ENCODE measurements around the gene AMPH. TPM values are rescaled to one million over a fixed set of nuclear protein-coding genes. Genes with fewer than 3 reads are reported as not detected.

AMPH gene
- total RNA-seq, 1 donor from 2014 or later = not detected

GRCh38 chr7:38658921-38659320 lies 27.7 kb upstream of the AMPH start:
- H3K36me3 Mint-ChIP-seq (ENCODE audit: low read depth) = no peaks in the 10 kb centered on the region
- H3K9me3 Mint-ChIP-seq = no peaks in the 10 kb centered on the region
- no peak for DNase-seq
- intact Hi-C loops (cut with micrococcal nuclease) = no loop called here
- no peak overlapping the region for H3K27ac Mint-ChIP-seq
- H3K4me3 Mint-ChIP-seq = no peak overlapping the region
- no peaks in the 10 kb centered on the region for H3K4me1 Mint-ChIP-seq
- H3K27me3 Mint-ChIP-seq = peaks cover 22% of the 10 kb centered on the region

- Mint-ChIP-seq H3K36me3 (ENCODE audit: low read depth) (no peaks in the 10 kb centered on the region), H3K27ac (no peak overlapping the region), H3K9me3 (no peaks in the 10 kb centered on the region), H3K4me1 (no peaks in the 10 kb centered on the region), H3K27me3 (peaks cover 14% of the 10 kb centered on the region), H3K4me3 (no peak overlapping the region)
- intact Hi-C loops (cut with micrococcal nuclease) = no loop called here
- no peak for DNase-seq
Observed at GRCh38 chr7:38656968-38657367, 25.8 kb upstream of the AMPH start.

DNA sequence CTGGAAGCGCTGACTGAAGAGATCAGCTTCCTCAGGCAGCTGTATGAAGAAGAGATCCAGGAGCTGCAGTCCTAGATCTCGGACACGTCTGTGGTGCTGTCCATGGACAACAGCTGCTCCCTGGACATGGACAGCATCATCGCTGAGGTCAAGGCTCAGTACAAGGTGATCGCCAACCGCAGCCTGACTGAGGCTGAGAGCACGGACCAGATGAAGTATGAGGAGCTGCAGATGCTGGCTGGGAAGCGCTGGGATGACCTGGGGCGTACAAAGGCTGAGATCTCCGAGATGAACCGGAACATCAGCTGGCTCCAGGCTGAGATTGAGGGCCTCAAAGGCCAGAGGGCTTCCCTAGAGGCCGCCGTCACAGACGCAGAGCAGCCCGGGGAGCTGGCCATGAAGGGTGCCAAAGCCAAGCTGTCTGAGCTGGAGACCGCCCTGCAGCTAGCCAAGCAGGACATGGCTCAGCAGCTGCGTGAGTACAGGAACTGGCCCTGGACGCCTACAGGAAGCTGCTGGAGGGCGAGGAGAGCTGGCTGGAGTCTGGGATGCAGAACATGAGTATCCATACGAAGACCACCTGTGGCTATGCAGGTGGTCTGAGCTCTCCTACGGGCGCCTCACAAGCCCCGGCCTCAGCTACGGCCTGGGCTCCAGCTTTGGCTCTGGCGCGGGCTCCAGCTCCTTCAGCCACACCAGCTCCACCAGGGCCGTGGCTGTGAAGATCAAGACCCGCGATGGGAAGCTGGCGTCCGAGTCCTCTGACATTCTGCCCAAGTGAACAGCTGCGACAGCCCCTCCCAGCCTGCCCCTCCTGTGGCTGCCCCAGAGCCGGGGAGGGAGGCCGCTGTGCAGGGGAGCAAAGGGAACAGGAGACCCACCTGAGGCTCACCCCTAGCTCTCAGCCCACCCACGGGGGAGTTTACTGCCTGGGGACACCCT lies 24.9 kb upstream of the AMPH start:
- Mint-ChIP-seq H3K27me3 (peaks cover 14% of the 10 kb centered on the region), H3K9me3 (no peaks in the 10 kb centered on the region), H3K27ac (no peak overlapping the region), H3K4me3 (no peak overlapping the region), H3K4me1 (no peaks in the 10 kb centered on the region), H3K36me3 (ENCODE audit: low read depth) (no peaks in the 10 kb centered on the region)
- DNase-seq = no peak
- intact Hi-C loops (cut with micrococcal nuclease) = no loop called here

- peaks cover 12% of the 10 kb centered on the region for H3K27me3 Mint-ChIP-seq
- intact Hi-C loops (cut with micrococcal nuclease) = no loop called here
- H3K4me3 Mint-ChIP-seq = no peak overlapping the region
- H3K36me3 Mint-ChIP-seq (ENCODE audit: low read depth) = no peaks in the 10 kb centered on the region
- H3K4me1 Mint-ChIP-seq = no peaks in the 10 kb centered on the region
- H3K27ac Mint-ChIP-seq = no peak overlapping the region
- DNase-seq = no peak
- H3K9me3 Mint-ChIP-seq = no peaks in the 10 kb centered on the region
Observed at GRCh38 chr7:38637957-38638356, 6.8 kb upstream of the AMPH start.

GRCh38 chr7:38632411-38632810 lies 1.2 kb upstream of the AMPH start:
- Mint-ChIP-seq H3K4me1 (no peaks in the 10 kb centered on the region), H3K27me3 (peaks cover 44% of the 10 kb centered on the region), H3K4me3 (no peak overlapping the region), H3K9me3 (no peaks in the 10 kb centered on the region), H3K36me3 (ENCODE audit: low read depth) (no peaks in the 10 kb centered on the region), H3K27ac (no peak overlapping the region)
- intact Hi-C loops (cut with micrococcal nuclease) = no loop called here
- peak; percentile 36 for DNase-seq

GRCh38 chr7:38629651-38630510 lies 1.3 kb downstream of the AMPH start:
- DNase-seq = peak; percentile 52
- Mint-ChIP-seq H3K9me3 (no peaks in the 10 kb centered on the region), H3K4me1 (no peaks in the 10 kb centered on the region), H3K4me3 (no peak overlapping the region), H3K36me3 (ENCODE audit: low read depth) (no peaks in the 10 kb centered on the region), H3K27me3 (peaks cover 54% of the 10 kb centered on the region), H3K27ac (no peak overlapping the region)
- intact Hi-C loops (cut with micrococcal nuclease) = no loop called here

DNA sequence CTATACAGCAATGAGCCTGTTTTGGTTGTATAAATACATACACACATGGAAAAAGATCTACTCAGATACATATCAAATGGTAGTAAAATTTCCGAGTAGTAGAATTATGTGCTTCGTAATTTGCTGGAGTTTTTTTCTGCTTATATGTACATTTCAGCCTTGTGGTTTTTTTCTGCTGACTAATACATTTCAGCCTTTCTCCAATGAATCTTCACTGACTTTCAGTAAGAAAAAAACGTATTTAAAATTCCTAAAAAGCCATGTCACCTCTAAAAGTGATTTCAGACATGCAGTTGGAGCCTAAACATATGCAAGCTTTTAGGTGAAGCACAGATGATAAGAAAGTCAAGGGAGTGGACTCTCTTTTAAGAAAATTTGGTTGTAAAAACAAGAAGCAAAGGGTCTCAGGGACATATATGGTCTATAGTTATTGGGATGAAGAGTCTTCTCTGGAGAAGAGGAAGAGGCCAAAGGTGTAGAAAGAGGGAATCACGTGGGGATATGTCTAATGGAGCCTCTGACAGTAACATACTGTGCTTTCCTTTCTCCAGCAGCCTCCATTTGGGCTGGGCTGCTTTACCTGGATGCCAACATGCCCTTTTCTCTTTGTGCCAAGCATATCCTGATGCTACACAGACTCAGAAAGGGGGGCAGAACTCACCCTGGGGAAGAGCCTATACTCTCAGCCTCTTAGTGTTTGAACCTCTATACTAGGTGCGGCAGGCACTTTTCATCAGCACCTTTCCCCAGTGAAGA lies 2.4 kb downstream of the AMPH start:
- intact Hi-C loops (cut with micrococcal nuclease) = no loop called here
- Mint-ChIP-seq H3K36me3 (ENCODE audit: low read depth) (no peaks in the 10 kb centered on the region), H3K27me3 (peaks cover 57% of the 10 kb centered on the region), H3K9me3 (no peaks in the 10 kb centered on the region), H3K4me1 (no peaks in the 10 kb centered on the region), H3K27ac (no peak overlapping the region), H3K4me3 (no peak overlapping the region)
- peak; percentile 37 for DNase-seq

GRCh38 chr7:38625866-38626265 lies 5.3 kb downstream of the AMPH start:
- no peaks in the 10 kb centered on the region for H3K4me1 Mint-ChIP-seq
- H3K9me3 Mint-ChIP-seq = no peaks in the 10 kb centered on the region
- H3K36me3 Mint-ChIP-seq (ENCODE audit: low read depth) = no peaks in the 10 kb centered on the region
- H3K27me3 Mint-ChIP-seq = peaks cover 40% of the 10 kb centered on the region
- intact Hi-C loops (cut with micrococcal nuclease) = no loop called here
- H3K27ac Mint-ChIP-seq = no peak overlapping the region
- H3K4me3 Mint-ChIP-seq = no peak overlapping the region
- DNase-seq = no peak

DNA sequence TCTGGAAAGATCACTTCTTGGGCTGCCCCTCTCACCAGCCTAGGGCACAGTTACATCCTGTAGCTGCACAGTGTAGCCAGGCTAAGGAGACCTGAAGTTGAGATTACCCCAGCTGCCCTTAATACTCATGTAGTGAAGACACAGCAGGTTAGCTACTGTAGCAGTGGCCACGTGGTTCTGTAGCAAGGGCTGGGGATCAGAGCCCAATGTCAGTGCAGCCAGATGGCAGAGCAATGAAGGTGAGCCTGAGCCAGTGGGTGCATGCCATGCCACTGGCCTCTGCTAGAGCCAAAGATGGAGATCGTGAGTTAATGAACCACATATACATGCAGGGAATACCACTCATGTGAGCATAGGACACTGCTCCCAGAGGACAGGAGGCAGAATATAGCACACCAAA lies 15.5 kb downstream of the AMPH start:
- no peaks in the 10 kb centered on the region for H3K9me3 Mint-ChIP-seq
- no peak overlapping the region for H3K27ac Mint-ChIP-seq
- intact Hi-C loops (cut with micrococcal nuclease) = no loop called here
- DNase-seq = no peak
- no peak overlapping the region for H3K4me3 Mint-ChIP-seq
- peaks cover 8% of the 10 kb centered on the region for H3K27me3 Mint-ChIP-seq
- no peaks in the 10 kb centered on the region for H3K36me3 Mint-ChIP-seq (ENCODE audit: low read depth)
- no peaks in the 10 kb centered on the region for H3K4me1 Mint-ChIP-seq

- DNase-seq = no peak
- Mint-ChIP-seq H3K9me3 (no peaks in the 10 kb centered on the region), H3K27me3 (peaks cover 5% of the 10 kb centered on the region), H3K27ac (no peak overlapping the region), H3K4me1 (no peaks in the 10 kb centered on the region), H3K4me3 (no peak overlapping the region), H3K36me3 (ENCODE audit: low read depth) (no peaks in the 10 kb centered on the region)
- intact Hi-C loops (cut with micrococcal nuclease) = no loop called here
Observed at GRCh38 chr7:38607466-38607865, 23.7 kb downstream of the AMPH start.

DNA sequence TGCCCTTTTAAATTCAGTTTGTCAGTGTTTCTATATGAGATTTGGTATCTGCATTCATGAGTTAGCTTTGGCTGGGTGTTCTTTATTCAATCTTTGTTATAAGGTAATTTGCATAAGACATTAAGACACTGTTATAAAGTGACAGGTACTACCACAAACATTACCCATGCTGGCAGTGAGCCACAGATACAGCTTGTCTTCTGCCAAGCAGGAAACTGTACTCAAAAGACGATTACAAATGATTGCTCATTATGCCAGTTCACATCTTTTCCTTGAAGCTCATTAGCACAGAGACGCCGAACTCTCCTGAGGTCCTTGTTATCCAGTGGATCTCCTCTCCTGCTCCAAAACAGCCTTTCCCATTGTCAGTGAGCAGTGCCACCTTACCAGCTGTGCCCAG lies 30.4 kb downstream of the AMPH start:
- H3K36me3 Mint-ChIP-seq (ENCODE audit: low read depth) = no peaks in the 10 kb centered on the region
- no peaks in the 10 kb centered on the region for H3K27me3 Mint-ChIP-seq
- no peak overlapping the region for H3K27ac Mint-ChIP-seq
- intact Hi-C loops (cut with micrococcal nuclease) = no loop called here
- no peak for DNase-seq
- no peaks in the 10 kb centered on the region for H3K4me1 Mint-ChIP-seq
- no peak overlapping the region for H3K4me3 Mint-ChIP-seq
- no peaks in the 10 kb centered on the region for H3K9me3 Mint-ChIP-seq

DNA sequence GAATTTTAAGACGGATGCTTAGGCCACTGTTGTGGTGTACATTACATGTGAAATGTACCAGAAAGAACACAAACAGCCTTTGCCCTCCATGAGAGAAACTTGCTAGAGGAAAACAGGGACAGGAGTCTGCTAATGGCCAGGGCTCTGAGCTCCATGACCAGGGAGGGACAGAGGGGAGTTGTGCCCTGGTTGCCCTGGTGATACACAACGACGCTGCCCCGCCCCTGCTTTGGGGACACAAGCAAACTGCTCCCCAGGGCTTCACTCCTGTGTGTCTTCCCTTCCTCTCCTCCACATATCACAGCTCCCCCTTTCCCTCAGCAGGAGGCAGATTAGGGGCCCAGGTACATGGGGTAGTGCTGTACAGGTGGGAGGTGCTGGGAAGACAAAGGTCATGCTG lies 36.2 kb downstream of the AMPH start:
- H3K36me3 Mint-ChIP-seq (ENCODE audit: low read depth) = no peaks in the 10 kb centered on the region
- intact Hi-C loops (cut with micrococcal nuclease) = no loop called here

DNA sequence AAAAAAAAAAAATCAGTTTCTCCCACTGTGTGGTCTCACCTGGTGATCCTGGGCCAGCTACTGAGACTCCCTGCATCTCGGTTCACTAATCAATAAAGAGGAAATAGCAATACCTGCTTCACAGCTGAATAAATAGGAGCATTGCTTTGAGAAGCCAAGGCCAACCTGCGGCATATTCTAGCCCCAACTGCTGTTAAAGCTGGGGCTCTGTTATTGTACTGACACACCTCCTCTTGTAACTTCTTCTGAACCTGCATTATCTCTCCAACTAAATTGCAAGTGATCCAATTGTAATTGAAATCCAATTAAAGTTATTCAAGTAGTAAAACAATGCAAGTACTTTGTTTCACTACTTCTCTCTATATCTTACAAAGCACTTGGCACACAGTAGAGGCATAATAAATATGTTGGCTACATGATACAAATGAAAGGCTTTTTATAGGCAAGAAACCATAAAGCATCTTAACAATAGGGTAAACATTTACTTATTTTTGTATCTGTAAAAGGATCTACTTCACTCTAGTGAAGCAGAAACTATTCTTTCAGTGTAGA lies 38.4 kb downstream of the AMPH start:
- Mint-ChIP-seq H3K9me3 (no peaks in the 10 kb centered on the region), H3K4me1 (no peaks in the 10 kb centered on the region), H3K27me3 (no peaks in the 10 kb centered on the region), H3K4me3 (no peak overlapping the region), H3K27ac (no peak overlapping the region), H3K36me3 (ENCODE audit: low read depth) (no peaks in the 10 kb centered on the region)
- DNase-seq = no peak
- intact Hi-C loops (cut with micrococcal nuclease) = no loop called here

More for the DNA sequence above, 36.2 kb downstream of the AMPH start:
- no peaks in the 10 kb centered on the region for H3K9me3 Mint-ChIP-seq
- no peak for DNase-seq
- no peaks in the 10 kb centered on the region for H3K4me1 Mint-ChIP-seq
- no peak overlapping the region for H3K4me3 Mint-ChIP-seq
- H3K27ac Mint-ChIP-seq = no peak overlapping the region
- no peaks in the 10 kb centered on the region for H3K27me3 Mint-ChIP-seq

Measured in activated CD4-positive, alpha-beta T cell treated with anti-CD3 and anti-CD28 coated beads, Interleukin-2, amount 10 ng/mL, durations not matched to agents 24 days and 14 days (primary cell).